ENCODE data around the gene CAMK2A. TPM values are rescaled to one million over a fixed set of nuclear protein-coding genes. Genes with fewer than 3 reads are reported as not detected.

Gene CAMK2A
- total and polyA plus RNA-seq, 10 donors = 0.03 to 1.1 (median 0.66) TPM; not detected in 2

DNA sequence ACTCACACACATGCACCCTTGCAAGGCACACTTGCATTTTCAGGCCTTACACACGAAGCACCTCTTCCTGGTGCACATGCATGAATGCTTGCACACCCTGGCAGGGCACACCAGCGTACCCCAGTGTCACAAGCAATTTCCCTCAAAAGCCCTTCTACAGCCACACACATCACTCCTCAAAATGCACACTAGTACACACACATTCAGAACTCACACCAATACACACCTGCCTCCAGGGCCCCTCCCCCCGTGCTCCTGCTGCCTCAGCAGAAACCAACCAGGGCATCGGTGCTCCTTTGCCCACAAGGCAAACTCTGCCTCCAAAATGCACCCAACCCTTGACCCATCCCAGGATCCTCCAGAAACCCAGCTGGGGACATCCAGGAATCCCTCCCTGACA, 1.2 kb downstream of the CAMK2A start:
- TF ChIP-seq POLR2A (IDR thresholded peaks at IDR 0.05) = no peak
- Histone ChIP-seq H3K27me3 (replicated peaks in 1 of 7) (peaks cover 0 to 14% (median 0%) of the 10 kb centered on the region in 7 donors), H3K4me1 (peaks cover 0 to 5% (median 0%) of the 10 kb centered on the region in 6 donors), H3K36me3 (no peaks in the 10 kb centered on the region), H3K9me3 (no peaks in the 10 kb centered on the region), H3K4me3 (no peak overlapping the region), H3K27ac (no peak overlapping the region)
- 81 to 91% (median 87%) methylated on average over 4 of the region's 4 CpGs for WGBS, 5 donors
- intact Hi-C loops (cut with DNase I; ENCODE audit: low total_unique reads) = no loop called here
- peak; percentile 30 for DNase-seq

DNA sequence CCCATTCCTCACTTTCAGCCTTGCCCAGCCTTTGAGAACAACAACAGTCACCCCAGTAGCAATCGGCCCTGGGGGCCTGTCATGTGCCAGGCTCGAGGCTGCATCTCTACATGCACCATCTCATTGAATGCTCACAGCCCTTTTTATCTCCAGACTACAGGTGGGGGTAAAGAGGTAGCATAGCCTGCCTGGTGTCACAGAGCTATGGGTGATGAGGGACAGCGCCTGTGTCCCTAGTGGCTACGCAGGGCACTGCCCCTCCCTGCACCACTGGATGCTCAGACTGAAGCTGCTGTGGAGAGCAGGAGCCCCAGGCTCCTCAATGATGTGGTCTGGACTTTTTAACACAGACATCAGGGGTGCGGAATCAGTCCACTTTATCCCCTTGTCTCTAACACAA, 2.8 kb downstream of the CAMK2A start:
- H3K4me3 ChIP-seq = no peak overlapping the region
- no peak overlapping the region for H3K27ac ChIP-seq
- H3K27me3 ChIP-seq (replicated peaks in 1 of 7) = peaks cover 0 to 14% (median 0%) of the 10 kb centered on the region in 7 donors
- H3K36me3 ChIP-seq = no peaks in the 10 kb centered on the region
- peaks cover 0 to 5% (median 0%) of the 10 kb centered on the region in 6 donors for H3K4me1 ChIP-seq
- 66 to 85% (median 77%) methylated on average over 4 to 5 of the region's 5 CpGs for WGBS, 5 donors
- TF ChIP-seq, protein P1, sequence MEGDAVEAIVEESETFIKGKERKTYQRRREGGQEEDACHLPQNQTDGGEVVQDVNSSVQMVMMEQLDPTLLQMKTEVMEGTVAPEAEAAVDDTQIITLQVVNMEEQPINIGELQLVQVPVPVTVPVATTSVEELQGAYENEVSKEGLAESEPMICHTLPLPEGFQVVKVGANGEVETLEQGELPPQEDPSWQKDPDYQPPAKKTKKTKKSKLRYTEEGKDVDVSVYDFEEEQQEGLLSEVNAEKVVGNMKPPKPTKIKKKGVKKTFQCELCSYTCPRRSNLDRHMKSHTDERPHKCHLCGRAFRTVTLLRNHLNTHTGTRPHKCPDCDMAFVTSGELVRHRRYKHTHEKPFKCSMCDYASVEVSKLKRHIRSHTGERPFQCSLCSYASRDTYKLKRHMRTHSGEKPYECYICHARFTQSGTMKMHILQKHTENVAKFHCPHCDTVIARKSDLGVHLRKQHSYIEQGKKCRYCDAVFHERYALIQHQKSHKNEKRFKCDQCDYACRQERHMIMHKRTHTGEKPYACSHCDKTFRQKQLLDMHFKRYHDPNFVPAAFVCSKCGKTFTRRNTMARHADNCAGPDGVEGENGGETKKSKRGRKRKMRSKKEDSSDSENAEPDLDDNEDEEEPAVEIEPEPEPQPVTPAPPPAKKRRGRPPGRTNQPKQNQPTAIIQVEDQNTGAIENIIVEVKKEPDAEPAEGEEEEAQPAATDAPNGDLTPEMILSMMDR (IDR thresholded peaks at IDR 0.05 in 8 of 11, conservative IDR thresholded peaks at IDR 0.05 in 3 of 11) = peak in 1 of 11 experiments; percentile 13
- no peak for TF ChIP-seq POLR2AphosphoS5 (IDR thresholded peaks at IDR 0.05)
- no peak for TF ChIP-seq POLR2A (IDR thresholded peaks at IDR 0.05)
- intact Hi-C loops (cut with DNase I; ENCODE audit: low total_unique reads) = no loop called here
- no peaks in the 10 kb centered on the region for H3K9me3 ChIP-seq
- peak; percentile 40 for DNase-seq

DNA sequence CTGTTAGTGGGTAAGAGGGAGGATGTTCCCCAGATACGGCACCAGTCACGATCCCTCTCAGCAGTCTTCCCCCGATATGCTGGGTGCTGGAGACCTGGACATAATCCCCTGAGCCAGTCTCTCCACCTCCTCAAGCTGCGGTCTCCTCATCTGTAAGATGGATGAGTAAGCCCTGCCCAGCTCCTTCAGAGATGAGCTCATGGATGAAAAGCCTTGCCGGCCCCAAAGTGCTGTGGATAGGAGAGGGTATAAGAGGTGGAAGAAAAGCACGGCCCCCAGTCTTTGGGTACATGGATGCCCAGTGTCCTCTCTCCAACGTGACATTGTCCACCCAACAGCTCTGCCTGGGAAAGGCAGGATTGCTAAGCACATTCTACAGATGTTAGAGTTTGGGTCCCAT, 4.5 kb downstream of the CAMK2A start:
- H3K4me1 ChIP-seq = peaks cover 0 to 5% (median 0%) of the 10 kb centered on the region in 6 donors
- TF ChIP-seq, protein P1 (IDR thresholded peaks at IDR 0.05 in 8 of 11, conservative IDR thresholded peaks at IDR 0.05 in 3 of 11) = no peak
- TF ChIP-seq POLR2AphosphoS5 (IDR thresholded peaks at IDR 0.05) (no peak), POLR2A (IDR thresholded peaks at IDR 0.05) (no peak)
- intact Hi-C loops (cut with DNase I; ENCODE audit: low total_unique reads) = no loop called here
- H3K4me3 ChIP-seq = no peak overlapping the region
- peaks cover 0 to 7% (median 0%) of the 10 kb centered on the region in 7 donors for H3K27me3 ChIP-seq (replicated peaks in 1 of 7)
- H3K27ac ChIP-seq = no peak overlapping the region
- WGBS, 5 donors = 82 to 99% (median 92%) methylated on average over 6 to 7 of the region's 7 CpGs
- no peaks in the 10 kb centered on the region for H3K9me3 ChIP-seq
- no peaks in the 10 kb centered on the region for H3K36me3 ChIP-seq
- peak; percentile 57 for DNase-seq

DNA sequence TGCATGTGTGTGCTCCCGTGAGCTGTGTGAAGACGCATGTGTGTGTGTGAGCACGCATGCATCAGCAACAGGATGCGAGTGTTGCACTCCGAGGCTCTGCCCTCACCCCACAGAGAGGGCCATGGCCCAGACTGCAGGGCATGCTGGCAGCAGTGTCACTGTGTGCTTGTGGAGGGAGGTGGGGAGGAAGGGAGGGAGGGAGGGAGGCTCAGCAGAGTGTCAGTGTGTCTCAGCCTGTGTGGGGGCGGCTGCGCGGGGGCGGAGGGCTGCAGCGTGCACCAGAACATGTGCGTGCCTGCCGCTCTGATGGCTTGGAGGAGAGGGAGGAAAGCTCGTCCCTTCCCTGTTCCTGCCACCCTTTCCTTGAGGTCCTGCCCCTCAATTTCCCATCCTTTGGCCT, 5.3 kb downstream of the CAMK2A start:
- intact Hi-C loops (cut with DNase I; ENCODE audit: low total_unique reads) = no loop called here
- 63 to 93% (median 74%) methylated on average over 10 to 13 of the region's 13 CpGs for WGBS, 5 donors
- DNase-seq = peak; percentile 77
- H3K4me1 ChIP-seq = peaks cover 0 to 5% (median 0%) of the 10 kb centered on the region in 6 donors
- H3K4me3 ChIP-seq = no peak overlapping the region
- no peaks in the 10 kb centered on the region for H3K9me3 ChIP-seq
- TF ChIP-seq POLR2AphosphoS5 (IDR thresholded peaks at IDR 0.05) = peak; percentile 5 to 79 (median 73)
- no peak for TF ChIP-seq POLR2A (IDR thresholded peaks at IDR 0.05)
- peaks cover 0 to 6% (median 0%) of the 10 kb centered on the region in 7 donors for H3K27me3 ChIP-seq (replicated peaks in 1 of 7)
- no peak overlapping the region for H3K27ac ChIP-seq
- no peaks in the 10 kb centered on the region for H3K36me3 ChIP-seq

DNA sequence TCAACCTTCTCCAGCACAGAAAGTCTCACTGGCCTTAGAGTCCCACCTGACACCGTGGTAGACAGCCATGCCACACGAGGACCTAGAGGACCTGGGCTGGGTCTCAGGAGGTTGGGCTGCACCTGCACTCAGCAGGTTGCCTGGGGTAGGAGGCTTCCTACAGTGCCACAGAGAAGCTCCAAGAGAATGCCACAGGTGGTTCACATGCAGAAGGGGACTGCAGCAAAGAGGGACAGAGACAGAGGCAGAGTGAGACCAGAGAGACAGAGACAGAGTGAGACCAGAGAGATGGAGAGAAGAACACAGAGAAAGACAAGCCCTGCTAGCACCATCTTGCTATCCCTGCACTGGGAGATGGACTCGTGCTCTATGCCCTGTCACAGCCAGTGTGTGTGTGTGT, 5.7 kb downstream of the CAMK2A start:
- WGBS, 5 donors = 65 to 72% (median 69%) methylated on average over 3 of the region's 3 CpGs
- intact Hi-C loops (cut with DNase I; ENCODE audit: low total_unique reads) = no loop called here

More for the DNA sequence above, 5.7 kb downstream of the CAMK2A start:
- Histone ChIP-seq H3K36me3 (no peaks in the 10 kb centered on the region), H3K4me3 (no peak overlapping the region), H3K4me1 (peaks cover 0 to 5% (median 0%) of the 10 kb centered on the region in 6 donors), H3K27ac (no peak overlapping the region), H3K27me3 (replicated peaks in 1 of 7) (peaks cover 0 to 6% (median 0%) of the 10 kb centered on the region in 7 donors), H3K9me3 (no peaks in the 10 kb centered on the region)
- TF ChIP-seq POLR2AphosphoS5 (IDR thresholded peaks at IDR 0.05) = no peak
- TF ChIP-seq POLR2A (IDR thresholded peaks at IDR 0.05) = no peak
- TF ChIP-seq, protein P1 (IDR thresholded peaks at IDR 0.05 in 8 of 11, conservative IDR thresholded peaks at IDR 0.05 in 3 of 11) = no peak
- DNase-seq = no peak

All from spleen (tissue), 11 donors.